NCI-H146 treated with DMSO at 0.1 percent for 48 hours (cell line): ENCODE measurements around the gene SNAPC2.

Source experiments
- DNase-seq: peaks from one replicate; lab custom pipeline; 2025; ENCODE audit not compliant: unreplicated experiment; lab: John Stamatoyannopoulos, UW

SNAPC2 gene, protein sequence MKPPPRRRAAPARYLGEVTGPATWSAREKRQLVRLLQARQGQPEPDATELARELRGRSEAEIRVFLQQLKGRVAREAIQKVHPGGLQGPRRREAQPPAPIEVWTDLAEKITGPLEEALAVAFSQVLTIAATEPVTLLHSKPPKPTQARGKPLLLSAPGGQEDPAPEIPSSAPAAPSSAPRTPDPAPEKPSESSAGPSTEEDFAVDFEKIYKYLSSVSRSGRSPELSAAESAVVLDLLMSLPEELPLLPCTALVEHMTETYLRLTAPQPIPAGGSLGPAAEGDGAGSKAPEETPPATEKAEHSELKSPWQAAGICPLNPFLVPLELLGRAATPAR

DNA sequence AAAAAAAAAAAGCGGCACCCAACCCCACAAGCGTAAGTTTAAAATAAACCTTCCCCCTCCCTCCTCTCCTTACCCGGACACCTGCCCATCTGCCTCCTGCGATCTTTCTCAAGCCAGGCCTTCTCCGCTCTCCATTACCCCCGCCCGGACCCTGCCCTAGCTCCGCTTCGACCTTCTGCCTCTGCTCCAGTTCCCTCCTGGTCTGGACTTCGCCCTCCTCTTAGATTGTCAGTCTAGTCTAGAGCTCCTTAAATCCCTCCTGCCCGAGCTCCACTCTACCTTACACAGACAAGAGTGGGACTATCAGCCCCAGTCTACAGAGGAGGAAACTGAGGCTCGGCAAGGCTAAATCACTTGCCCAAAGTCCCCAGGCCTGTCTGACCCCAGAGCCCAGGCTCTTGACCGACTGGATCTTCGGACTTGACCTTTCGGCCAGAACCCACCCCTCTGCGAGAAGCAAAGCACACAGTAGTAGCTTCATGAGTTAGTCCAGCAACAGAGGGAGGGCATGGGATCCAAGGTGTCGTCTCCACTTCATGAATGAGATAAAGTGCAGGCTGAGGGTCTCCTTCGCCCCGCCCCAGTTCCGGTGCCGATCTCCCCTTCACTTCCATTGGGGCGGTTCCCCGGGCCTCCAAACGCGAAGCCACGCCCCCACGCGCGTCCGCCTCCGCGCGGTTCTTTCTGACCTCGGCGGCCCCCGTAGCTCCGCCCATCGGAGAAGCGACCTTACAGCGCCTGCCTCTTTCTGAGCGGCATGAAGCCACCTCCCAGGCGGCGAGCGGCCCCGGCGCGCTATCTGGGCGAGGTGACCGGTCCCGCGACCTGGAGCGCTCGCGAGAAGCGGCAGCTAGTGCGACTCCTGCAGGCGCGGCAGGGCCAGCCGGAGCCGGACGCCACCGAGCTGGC, at the start of gene SNAPC2:
Gene SNAPC2, plus strand, starts transcription at position 729 of the 909 bp plus-strand sequence. Its CDS starts 29 bp downstream, at position 758.
- peak; percentile 64 for DNase-seq

DNA sequence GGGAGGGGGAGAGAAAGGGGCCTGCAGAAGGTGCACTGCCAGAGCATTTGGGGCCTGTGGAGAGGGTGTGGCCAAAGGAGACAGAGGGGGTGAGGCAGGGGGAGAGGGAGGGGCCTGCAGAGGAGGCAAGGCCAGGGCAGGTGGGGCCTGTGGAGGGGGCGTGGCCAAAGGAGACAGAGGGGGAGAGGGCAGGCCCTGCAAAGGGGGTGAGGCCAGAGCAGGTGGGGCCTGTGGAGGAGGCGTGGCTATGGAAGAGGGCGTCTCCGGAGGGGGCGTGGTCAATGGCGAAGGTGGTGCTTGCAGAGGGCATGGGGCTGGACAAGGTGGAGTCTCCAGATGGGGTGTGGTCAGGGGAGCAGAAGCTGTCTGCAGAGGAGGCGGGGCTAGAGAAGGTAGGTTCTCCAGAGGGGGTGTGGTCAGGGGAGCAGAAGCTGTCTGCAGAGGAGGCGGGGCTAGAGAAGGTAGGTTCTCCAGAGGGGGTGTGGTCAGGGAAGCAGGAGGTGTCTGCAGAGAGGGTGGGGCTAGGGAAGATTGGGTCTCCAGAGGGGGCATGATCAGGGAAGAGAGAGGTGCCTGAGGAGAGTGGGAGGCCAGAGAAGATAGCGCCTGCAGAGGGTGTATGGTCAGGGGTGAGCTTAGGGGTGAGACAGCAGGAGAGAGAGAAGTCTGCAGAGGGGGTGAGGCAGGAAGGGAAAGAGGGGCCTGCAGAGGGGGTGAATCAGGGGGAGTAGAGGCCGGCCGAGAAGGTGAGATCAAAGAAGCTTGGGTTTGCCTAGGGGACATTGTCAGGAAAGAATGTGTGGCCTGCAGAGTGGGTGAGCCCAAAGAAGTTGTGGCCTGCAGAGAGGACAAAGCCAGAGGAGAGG, 49.3 kb upstream of the SNAPC2 start:
- DNase-seq: no peak

DNA sequence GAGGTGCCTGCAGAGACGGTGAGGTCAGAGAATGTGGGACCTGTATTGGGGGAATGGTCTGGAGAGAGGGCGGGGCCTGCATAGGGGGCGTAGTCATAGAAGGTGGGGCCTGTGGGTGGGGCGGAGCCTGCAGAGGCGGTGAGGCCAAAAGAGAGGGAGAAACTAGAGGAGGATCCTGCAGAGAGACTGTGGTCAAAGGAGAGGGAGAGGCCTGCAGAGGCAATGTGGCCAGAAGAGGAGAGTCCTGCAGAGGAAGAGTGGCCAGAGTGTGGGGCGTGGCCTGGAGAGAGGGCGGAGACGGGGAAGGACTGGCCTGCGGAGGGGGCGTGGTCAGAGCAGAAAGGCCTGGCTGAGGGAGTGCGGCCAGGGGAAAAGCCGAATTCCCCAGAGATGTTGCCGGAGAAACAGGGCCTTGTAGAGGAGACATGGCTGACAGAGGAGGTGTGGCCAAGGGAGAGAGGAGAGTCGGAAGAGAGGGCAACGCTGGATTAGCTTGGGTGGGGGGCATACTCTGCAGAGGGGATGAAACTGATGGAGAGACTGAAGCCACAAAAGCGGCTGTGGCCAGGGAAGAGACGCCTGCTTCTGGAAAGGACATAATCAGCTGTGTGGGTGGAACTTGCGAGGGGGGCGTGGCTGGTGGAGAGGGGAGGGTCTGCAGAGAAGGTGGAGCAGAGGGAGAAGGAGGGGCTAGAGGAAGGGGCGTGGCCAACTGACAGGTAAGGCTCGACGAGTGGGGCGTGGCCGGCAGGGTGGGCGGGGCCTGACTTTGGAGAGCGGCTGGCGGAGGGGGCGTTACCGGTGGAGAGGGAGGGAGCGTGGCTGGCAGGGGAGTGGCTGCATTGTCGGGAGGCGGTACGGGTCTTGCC, 48.5 kb upstream of the SNAPC2 start:
- DNase-seq: no peak

DNA sequence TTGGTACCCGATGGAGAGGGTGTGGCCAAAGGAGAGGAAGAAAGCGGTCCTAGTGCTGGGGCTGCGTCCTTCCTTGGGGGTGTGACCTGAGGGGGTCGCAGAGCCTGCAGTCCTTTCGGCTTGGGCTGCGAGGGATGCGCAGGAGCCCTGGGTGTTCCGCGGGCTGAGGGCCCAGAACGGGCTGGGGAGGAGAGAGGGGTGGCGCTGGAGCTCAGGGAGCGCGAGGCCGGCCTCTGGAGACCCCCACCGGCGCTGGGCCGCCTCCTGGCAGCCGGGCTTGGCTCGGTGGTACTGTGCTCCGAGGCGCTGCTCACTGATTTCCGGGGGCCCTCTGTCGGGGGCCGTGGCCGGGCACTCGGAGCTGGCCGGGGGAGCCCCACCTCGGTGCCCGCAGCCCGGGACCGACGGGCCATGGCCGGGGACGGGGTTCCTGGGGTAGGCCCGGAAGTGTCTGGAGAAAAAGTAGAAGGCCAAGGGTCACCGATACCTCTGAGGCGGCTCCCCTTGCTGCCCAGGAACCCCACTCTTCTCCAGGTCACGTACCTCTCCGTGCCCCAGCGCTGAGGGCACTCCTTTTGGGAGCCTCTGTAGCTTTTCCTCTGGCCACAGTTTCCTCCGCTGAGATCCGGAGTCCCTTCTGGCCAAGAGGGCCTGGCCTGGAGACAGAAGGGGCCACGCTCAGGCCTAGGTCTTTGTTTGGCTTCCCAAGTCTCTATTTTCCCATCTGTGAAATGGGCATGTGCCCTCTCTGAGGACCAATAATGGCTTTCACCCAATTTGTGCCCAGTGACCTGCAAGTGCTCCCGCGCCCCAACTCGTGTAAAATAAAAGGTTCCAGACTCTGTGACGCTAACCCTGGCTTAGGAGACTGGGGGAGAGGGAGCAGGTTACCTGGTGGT, 47.6 kb upstream of the SNAPC2 start:
- DNase-seq: no peak

DNA sequence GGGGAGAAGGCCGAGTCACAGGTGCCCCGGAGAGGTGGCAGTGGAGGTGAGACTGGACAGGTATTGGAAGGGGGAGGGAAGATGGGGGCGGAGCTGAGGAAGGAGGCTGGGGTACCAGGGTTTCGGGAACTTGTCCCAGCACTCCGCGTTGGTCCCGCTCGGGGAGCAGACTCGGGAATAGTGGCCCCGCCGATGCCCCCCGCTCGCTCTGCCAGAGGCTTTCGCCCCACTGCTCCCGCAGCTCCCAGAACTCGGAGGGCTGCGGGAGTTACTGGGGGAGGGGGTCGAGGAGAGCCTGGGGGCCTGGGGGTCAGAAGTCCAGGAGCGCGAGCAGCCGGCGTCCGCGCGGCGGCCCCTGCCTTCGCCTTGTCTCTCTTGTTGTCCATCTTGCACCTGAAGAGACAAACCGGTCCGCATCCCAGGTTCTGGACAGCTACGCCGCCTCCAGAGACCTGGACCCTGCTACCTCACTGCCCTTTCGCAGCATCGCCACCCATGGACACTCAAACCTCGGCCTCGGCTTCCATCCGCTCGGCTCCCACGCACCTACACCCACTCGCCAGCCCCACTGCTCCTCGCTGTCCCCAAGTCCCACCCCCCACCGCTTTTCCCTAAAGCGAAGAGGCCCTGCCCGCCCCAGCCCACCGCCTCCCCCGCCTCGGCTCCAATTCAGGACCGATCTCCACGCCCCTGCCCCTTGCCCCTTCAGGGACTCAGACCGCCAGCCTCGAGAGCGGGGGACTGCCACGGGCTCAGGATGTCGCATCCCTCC, 46.6 kb upstream of the SNAPC2 start:
- no peak for DNase-seq

DNA sequence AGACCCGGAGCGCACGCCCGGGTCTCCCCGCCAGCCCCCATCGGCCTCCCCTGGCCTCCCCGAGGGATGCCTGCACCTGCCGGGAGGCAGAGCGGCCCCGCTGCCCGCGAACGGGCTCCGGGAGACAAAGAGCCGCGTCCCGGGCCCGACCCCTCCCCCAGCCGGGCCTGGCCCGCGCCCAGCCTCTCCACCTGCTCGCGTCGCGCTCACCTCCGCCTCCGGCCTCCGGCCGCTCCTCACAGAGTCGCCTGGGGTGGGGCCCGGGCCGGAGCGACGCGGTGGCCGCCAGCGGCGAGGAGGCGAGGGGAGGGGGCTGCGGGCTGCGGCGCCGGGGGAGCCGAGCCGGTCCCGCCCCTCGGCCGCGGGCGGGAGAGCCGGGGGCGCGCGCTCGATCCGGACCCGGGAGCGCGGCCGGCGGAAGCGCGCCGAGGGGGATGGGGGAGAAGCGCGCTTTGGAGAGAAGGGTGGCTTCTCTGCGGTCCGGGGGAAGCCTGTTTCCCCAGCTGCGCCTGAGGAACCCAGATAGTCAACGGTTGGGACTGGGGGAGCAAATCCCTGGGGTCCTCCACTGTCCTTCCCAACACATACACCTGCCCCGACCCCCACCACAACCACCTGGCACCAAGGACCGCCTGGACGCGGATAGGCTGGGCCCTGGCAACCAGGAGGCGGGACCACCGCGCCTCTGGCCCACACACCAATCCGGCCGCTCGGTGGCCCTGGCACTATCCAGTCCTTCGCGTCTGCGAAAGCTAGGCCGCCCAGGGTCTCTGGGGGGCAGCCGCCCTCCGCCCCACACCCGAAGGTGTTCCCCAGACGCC, 45.9 kb upstream of the SNAPC2 start, which contains the start of gene PRR36:
Gene PRR36, minus strand, starts transcription at position 315 of the 821 bp plus-strand sequence. CDS start 701 bp downstream, outside the sequence.
- DNase-seq: peak; percentile 73

DNA sequence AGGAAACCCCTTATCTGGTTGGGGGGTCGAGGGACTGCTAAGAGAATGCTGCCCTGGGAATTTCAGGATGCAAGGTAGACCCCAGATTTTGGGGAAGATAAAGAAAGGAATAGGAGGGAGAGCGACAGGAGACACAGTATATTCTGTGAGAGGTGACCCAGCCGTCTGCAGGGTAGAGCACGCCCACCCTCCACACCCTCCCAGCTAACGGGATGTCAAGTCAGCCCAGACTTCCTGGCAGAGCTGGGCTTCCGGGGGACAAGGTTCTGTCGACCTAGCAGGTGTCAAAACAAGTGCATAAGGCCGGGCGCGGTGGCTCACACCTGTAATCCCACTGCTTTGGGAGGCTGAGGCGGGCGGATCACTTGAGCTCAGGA, 45.3 kb upstream of the SNAPC2 start:
- DNase-seq: no peak

DNA sequence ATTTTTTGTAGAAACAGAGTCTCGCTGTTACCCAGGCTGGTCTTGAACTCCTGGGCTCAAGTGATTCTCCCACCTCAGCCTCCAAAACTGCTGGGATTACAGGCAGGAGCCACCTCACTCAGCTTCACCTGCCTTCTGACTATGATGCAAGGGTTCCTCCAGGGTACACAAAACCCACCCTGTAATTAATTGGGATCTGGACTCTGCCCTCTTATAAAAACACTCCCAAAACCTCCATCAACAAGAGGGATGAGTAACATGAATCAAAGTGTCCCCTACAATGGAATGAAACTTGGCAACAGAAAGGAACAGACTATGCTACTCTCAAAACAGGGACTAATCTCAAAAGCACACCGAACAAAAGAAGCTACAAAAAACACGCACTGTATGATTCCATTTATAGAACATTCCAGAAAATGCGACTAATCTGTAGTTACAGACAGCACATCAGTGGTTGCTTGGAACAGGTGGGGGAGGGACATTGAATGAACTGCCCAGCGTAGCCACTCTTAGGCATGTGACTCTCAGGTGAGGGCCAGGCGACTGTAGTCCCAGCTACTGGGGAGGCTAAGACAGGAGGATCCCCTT, 42.8 kb upstream of the SNAPC2 start:
- no peak for DNase-seq

DNA sequence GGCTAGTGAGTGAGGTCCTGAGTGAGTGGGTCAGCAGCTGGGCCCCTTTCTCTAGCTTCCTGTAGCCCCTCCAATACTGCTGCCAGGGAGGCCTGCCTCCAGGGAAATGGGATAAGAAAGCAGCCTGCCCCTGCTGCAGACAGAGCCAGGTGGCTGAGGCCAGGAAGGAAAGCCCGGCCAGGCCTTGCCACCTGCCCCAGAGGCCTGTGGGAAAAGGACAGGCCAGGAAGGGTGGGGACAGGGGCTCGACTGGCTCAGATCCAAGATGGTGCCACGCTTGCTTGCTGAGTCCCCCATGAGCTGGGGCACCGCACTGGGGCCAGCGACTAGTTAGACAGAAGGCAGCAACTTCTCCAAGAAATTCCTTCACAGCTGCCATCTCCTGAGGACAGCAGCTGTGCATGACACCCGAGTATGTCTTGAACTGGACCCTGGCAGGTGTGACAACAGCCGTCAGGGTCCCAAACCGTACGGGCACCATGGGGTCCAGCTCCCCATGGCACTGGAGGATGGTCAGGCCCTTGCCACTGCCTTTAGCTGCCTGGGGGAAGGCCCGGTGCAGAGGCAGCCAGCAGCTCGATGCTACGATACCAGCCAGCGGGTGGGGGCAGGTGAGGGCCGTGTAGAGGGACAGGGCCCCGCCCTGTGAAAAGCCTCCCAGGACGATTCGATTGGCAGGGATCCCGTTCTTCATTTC, 40.9 kb upstream of the SNAPC2 start:
- DNase-seq: no peak

DNA sequence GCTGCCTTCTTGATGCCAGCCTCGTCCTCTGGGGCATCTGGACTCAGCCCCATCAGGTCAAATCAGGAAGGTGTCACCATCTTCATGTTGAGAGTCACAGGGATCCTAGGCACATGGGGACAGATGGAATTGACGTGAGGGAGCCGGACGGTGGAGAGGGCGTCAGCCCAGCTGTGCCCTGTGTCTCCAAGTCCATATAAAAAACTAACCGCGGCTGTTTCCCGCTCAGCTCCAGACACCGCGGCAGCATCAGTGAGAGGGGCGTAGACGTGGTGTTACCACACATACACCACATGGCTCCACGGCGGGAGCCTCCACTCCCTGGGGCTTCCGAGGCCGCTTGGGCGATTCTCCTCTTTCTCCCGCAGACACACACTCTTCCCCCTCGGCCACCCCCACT, 40.3 kb upstream of the SNAPC2 start:
- no peak for DNase-seq

DNA sequence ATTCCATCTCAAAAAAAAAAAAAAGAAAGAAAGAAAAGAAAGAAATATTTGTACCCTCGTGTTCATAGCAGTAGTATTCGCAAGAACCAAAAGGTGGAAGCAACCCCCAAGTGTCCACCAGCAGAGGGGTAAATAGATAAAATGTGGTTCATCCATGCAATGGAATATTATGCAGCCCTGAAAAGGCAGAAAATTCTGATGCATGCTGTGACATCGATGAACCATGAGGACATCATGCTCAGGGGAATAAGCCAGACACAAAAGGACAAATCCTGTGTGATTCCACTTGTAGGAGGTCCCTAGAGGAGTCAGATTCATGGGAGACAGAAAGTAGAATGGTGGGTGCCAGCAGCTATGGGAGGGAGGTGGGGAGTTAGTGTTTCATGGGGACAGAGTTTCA, 38.2 kb upstream of the SNAPC2 start:
- no peak for DNase-seq

DNA sequence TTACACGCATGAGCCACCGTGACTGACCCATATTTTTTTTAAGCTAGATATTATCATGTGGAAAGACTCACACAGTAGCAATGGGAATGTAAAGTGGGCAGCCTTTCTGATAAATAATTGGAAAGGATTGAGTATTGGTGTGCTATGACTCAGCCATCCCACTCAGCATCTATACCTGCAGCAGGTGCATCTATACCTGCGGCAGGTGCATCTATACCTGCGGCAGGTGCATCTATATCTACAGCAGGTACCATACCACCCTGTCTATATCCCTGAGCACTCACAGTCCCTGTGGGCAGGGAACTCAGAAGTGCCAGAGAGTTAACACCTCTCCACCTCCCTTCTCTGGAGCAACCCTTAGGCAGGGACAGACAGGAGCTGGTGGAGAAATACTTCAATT, 37.0 kb upstream of the SNAPC2 start:
- no peak for DNase-seq

DNA sequence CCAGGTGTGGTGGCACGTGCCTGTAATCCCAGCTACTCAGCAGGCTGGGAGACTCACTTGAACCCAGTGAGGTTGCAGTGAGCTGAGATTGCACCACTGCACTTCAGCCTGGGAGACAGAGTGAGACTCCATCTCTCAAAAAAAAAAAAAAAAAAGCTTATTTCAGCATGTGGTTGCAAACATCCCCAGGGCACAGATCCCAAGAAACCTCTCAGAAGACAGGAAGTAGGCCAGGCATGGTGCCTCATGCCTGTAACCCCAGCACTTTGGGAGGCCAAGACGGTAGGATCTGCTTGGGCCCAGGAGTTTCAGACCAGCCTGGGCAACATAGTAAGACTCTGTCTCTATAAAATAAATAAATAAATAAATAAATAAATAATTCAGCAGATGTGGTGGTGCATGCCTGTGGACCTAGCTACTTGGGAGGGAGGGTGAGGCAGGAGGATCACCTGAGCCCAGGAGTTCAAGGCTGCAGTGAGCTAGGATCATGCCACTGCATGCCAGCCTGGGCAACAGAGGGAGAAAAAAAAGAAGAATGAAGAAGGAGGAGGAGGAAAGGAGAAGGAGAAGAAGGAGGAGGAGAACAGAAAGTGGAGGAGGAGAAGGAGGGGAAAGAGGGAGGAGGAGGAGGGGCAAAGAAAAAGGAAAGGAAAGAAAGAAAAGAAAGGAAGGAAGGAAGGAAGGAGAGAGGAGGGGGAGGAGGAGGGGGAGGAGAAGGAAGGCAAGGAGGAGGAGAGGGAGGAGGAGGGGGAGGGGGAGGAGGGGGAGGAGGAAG, 36.2 kb upstream of the SNAPC2 start:
- no peak for DNase-seq

DNA sequence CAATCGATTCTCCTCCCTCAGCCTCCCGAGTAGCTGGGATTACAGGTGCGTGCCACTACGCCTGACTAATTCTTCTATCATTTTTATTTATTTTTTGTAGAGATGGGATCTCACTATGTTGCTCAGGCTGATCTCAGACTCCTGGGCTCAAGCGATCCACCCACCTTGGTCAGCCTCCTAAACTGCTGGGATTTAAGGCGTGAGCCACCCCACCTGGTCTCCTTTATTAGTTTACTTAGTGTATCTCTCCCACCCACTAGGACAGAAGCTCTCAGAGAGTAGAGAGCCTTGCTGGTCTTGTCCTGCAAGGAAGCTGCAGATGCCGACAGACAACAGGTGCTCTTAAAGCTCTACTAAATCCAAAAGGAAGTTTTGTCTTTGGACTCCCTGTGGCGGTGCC, 34.3 kb upstream of the SNAPC2 start:
- DNase-seq: no peak

DNA sequence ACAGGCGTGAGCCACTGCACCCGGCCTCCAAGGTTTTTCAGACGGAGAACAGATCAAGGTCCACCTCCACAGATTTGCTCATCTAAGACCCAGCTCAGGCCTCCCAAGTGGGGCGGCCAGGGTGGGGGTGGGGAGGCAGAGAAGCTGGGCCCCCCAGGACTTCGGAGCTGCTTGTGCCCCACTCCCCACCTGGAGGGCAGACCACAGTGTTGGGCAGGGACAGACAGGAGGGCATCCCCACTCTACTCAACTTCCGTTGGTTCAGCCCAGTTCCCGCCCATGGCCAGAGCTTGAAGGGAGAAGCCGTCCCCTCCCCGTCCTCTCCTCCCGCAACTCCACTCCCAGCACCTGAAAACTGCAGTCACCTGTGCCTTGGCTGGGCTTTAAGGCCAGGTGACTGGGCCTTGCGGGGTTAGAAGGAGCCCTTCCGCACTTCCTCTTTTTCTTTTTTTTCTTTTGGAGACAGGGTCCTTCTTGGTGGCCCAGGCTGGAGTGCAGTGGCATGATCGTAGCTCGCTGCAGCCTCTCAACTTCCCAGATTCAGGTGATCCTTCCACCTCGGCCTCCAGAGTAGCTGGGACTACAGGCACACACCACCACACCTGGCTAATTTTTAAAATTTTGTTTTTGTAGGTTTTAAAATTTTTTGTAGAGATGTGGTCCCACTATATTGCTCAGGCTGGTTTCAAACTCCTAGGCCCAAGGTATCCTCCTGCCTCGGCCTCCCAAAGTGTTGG, 32.6 kb upstream of the SNAPC2 start:
- no peak for DNase-seq
